Measurements from ENCODE around the gene DNAJB12. TPM values are rescaled to one million over a fixed set of nuclear protein-coding genes. Genes with fewer than 3 reads are reported as not detected.

The DNAJB12 gene
- total and polyA plus RNA-seq, 3 donors from 2014 or later, result 50.3 to 57.6 (median 52.4) TPM

DNA sequence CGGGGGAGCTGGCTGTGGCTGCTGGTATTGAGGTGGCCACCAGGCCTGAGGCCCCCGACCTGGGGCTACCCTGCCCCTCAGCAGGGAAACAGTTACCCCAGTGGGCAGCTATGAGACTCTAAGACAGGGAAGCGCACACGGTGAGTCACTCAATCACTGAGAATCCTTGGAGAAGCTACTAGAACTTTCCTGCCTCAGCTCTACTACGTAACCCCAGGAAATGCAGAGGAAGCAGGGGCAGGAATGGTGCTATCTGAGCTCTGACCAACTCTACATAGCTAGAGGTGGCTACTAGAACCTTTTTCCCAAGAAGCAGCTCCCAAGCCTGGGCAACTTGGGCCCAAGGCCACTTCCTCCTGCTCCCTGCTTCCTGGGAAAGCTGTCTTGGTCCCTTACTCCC, 11.8 kb downstream of the DNAJB12 start:
- Histone ChIP-seq H3K9me3 (no peaks in the 10 kb centered on the region), H3K4me3 (no peak overlapping the region), H3K27ac (no peak overlapping the region), H3K36me3 (ENCODE audit: low read depth, missing control alignments) (no peaks in the 10 kb centered on the region), H3K27me3 (no peaks in the 10 kb centered on the region), H3K4me1 (peaks cover 8% of the 10 kb centered on the region)
- TF ChIP-seq CTCF (IDR thresholded peaks at IDR 0.05), result no peak
- no peak for TF ChIP-seq POLR2A (IDR thresholded peaks at IDR 0.05)
- intact Hi-C loops (cut with DNase I; ENCODE audit: low total_unique reads), result no loop called here
- DNase-seq, result no peak
- 92 to 100% methylated on average over 3 to 5 of the region's 5 CpGs for WGBS, 2 donors

DNA sequence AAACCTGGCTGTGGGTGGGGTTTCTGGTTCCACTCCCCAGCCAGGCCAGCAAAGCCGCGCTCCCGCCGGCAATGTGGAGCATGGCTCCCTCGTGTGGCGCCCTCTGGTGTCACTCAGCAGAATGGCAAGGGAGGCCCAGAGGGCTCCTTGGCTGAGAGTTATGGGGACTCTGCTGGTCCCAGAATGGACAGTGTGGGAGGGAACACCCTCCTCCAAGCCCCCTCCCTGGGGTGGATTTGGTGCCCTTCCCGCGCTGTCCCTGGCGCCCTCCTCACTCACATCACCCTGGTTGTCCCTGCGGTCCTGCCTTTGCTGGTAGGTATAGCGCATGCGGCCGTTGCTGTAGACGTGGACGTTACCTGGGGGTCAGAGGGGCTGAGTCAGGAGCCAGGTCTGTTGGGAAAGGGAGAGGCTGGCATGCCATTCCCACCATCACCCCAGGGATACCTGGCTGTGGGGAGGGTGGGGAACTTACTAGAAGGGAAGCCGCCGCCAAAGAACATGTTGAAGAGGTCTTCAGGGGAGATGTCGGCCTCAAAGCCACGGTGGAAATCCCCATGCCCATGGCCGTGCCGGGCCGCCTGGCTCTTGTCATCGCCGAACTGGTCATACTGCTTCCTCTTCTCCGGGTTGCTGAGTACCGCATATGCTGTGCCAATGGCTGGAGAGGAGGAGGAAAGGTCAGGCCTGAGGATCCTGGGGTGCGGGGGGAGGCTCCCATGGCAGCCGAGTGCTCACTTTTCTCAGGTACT, 14.0 kb downstream of the DNAJB12 start:
- intact Hi-C loops (cut with DNase I; ENCODE audit: low total_unique reads), result no loop called here
- peak; percentile 77 for DNase-seq
- Histone ChIP-seq H3K4me3 (no peak overlapping the region), H3K9me3 (no peaks in the 10 kb centered on the region), H3K36me3 (ENCODE audit: low read depth, missing control alignments) (no peaks in the 10 kb centered on the region), H3K4me1 (peaks cover 21% of the 10 kb centered on the region), H3K27me3 (no peaks in the 10 kb centered on the region), H3K27ac (peak overlapping the region in 1 of 2 donors; percentile 24)
- WGBS, 2 donors, result 69 to 72% methylated on average over 15 to 28 of the region's 28 CpGs
- TF ChIP-seq CTCF (IDR thresholded peaks at IDR 0.05) (peak; percentile 82 to 93 (median 90)), POLR2A (IDR thresholded peaks at IDR 0.05) (no peak)

GRCh38 chr10:72338180-72338579, 16.5 kb downstream of the DNAJB12 start:
- Histone ChIP-seq H3K9me3 (no peaks in the 10 kb centered on the region), H3K4me3 (no peak overlapping the region), H3K27me3 (no peaks in the 10 kb centered on the region), H3K4me1 (peaks cover 46% of the 10 kb centered on the region), H3K36me3 (ENCODE audit: low read depth, missing control alignments) (no peaks in the 10 kb centered on the region), H3K27ac (no peak overlapping the region)
- DNase-seq, result no peak
- WGBS, 2 donors, result 91% methylated on average over 6 to 7 of the region's 7 CpGs
- intact Hi-C loops (cut with DNase I; ENCODE audit: low total_unique reads), result loop anchor here (10.0 kb wide), 4 partner anchors 63 to 443 kb away; partner anchors contain the start of genes CHST3 and DDIT4
- TF ChIP-seq CTCF (IDR thresholded peaks at IDR 0.05) (no peak), POLR2A (IDR thresholded peaks at IDR 0.05) (no peak)

GRCh38 chr10:72337722-72338121, 17.0 kb downstream of the DNAJB12 start:
- no peak overlapping the region for H3K4me3 ChIP-seq
- no peaks in the 10 kb centered on the region for H3K9me3 ChIP-seq
- no peaks in the 10 kb centered on the region for H3K36me3 ChIP-seq (ENCODE audit: low read depth, missing control alignments)
- peak overlapping the region in 1 of 2 donors; percentile 84 for H3K27ac ChIP-seq
- no peak for TF ChIP-seq POLR2A (IDR thresholded peaks at IDR 0.05)
- TF ChIP-seq CTCF (IDR thresholded peaks at IDR 0.05), result no peak
- 84 to 85% methylated on average over 9 of the region's 9 CpGs for WGBS, 2 donors
- no peaks in the 10 kb centered on the region for H3K27me3 ChIP-seq
- H3K4me1 ChIP-seq, result peaks cover 50% of the 10 kb centered on the region
- no peak for DNase-seq
- intact Hi-C loops (cut with DNase I; ENCODE audit: low total_unique reads), result loop anchor here (10.0 kb wide), 4 partner anchors 63 to 443 kb away; partner anchors contain the start of genes CHST3 and DDIT4

Measured in testis (tissue), 3 donors.